Skin of body (tissue), 2 donors: Measurements from ENCODE around the gene CPNE7. TPM values are rescaled to one million over a fixed set of nuclear protein-coding genes. Genes with fewer than 3 reads are reported as not detected.

Source experiments
- DNase-seq: peaks from one replicate; lab custom pipeline; 2025; lab: John Stamatoyannopoulos, UW
- total RNA-seq: library from RNA; depleted of rRNA; stranded (reverse); fragments of >200 nt; gene quantifications from one replicate; pipeline ENCODE4 v1.2.3, GENCODE V29; 2014

CPNE7 gene
- total RNA-seq, 1 donor from 2014 or later = 0.89 TPM

DNA sequence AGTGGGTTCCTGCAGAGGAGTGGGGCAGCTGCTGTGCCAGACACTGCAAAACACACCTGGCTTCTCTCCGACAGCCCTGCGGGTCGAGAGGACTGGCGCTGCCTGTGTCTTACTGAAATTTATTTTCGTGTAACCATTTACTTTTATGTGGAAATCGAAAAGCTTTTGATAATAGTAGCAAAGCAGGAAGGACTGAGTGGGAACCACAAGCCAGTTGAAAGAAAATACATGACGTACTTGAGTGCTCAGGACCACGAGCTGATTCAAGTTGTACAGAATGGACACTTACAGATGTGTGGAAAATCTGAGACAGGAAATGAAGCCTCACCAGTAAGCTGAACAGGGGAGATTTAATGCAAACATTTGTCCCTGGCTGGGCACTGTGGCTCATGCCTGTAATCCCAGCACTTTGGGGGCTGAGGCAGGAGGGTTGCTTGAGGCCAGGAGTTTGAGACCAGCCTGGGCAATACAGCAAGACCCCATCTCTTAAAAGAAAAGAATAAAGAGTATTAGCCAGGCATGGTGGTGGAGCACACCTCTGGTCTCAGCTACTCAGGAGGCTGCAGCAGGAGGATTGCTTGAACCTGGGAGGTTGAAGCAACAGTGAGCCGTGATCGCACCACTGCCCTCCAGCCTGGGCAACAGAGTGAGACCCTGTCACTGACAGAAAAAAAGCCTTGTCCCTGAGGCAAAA, 26.4 kb upstream of the CPNE7 start:
- DNase-seq = no peak

- DNase-seq = no peak
Measured at GRCh38 chr16:89550421-89551007, 25.0 kb upstream of the CPNE7 start.

- no peak for DNase-seq
Measured at GRCh38 chr16:89552329-89552728, 23.2 kb upstream of the CPNE7 start.

DNA sequence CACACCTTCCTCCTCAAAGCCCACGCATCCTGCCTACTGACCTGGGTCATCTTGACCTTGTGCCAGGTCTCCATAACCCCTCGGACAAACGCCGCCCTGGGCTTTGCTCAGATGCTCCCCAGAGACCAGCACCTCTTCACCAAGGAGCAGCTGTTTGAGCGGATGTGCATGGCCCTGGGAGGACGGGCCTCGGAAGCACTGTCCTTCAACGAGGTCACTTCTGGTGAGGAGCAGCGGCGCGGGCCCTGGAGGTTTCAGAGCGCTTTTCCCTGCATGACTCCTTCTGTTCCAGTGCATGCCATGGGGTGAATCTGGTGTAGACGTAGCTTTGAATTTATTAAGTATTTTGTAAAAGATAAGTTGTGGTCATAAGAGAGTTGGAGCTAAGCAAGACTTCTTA, 22.6 kb upstream of the CPNE7 start:
- DNase-seq = no peak

DNA sequence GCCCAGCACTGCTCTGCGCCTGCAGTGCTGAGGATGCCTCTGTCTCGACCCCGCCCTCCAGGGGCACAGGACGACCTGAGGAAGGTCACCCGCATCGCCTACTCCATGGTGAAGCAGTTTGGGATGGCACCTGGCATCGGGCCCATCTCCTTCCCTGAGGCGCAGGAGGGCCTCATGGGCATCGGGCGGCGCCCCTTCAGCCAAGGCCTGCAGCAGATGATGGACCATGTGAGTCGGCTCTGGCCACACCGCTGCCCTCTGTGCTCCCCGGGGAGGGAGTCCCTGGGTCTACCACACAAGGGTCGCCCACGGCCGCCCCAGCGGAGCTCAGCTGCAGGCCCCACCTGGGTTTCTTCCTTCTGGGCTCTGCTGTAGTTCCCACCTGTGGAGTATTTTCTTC, 21.8 kb upstream of the CPNE7 start:
- DNase-seq = no peak

- DNase-seq = no peak
Measured at GRCh38 chr16:89554343-89554742, 21.2 kb upstream of the CPNE7 start.

GRCh38 chr16:89555265-89555664, 20.3 kb upstream of the CPNE7 start:
- DNase-seq = no peak

- DNase-seq = no peak
Measured at GRCh38 chr16:89555780-89556179, 19.8 kb upstream of the CPNE7 start.

DNA sequence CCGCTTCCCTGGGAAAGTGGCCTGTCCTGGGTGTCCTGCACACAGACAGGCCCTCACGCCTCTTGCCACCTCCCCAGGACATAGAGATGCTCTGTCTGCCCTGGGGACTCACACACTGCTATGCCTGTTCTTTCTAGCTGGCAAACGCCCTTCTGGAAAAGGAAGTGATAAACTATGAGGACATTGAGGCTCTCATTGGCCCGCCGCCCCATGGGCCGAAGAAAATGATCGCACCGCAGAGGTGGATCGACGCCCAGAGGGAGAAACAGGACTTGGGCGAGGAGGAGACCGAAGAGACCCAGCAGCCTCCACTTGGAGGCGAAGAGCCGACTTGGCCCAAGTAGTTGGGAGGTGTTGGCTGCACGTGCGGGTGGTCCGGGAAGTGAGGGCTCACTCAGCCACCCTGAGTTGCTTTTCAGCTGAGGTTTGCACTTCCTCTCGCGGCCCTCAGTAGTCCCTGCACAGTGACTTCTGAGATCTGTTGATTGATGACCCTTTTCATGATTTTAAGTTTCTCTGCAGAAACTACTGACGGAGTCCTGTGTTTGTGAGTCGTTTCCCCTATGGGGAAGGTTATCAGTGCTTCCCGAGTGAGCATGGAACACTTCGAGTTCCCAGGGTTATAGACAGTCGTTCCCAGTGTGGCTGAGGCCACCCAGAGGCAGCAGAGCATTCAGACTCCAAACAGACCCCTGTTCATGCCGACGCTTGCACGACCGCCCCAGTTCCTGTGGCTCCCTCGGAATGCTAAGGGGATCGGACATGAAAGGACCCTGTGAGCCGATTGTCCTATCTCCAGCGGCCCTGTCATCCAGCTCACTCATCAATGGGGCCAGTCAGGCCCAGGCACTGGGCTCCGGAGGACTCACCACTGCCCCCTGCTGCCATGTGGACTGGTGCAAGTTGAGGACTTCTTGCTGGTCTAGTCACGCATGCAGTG, 18.5 kb upstream of the CPNE7 start:
- DNase-seq = peak; percentile 47

DNA sequence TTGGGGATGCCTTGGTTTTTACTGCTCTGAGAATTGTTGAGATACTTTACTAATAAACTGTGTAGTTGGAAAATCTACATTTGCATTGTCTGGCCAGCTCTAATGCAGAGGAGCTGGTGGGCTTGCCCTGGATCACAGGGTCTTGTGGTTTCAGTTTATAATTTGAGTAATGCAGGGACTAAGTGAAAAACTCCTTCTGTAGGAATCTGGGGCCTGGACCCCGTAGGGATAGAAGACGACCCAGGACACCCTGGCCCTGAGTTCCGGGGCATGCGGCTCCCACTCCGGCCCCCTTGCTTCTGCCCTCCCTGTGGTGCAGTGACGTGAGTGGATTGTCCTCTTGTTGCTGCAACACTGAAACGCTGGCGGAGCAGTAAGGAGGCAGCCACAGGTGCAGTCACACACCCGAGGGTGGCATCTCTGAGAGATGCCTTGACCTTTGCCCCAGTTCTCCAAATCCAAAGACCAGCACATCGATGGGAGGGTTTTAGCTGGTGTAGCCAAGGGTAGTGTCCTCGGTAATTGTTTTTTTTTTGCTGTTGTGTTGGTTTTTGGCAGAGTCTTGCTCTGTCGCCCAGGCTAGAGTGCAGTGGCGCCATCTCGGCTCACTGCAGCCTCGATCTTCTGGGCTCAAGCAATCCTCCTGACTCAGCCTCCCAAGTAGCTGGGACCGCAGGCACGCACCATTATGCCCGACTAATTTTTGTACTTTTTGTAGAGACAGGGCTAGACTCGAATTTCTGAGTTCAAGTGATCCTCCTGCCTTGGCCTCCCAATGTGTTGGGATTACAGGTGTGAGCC, 17.7 kb upstream of the CPNE7 start:
- DNase-seq = no peak

- peak; percentile 94 for DNase-seq
Measured at GRCh38 chr16:89560378-89561141, 15.0 kb upstream of the CPNE7 start, which contains the start of gene RPL13. Gene RPL13, plus strand, starts transcription at chr16:89560682. Its CDS starts 278 bp downstream, at chr16:89560960.

DNA sequence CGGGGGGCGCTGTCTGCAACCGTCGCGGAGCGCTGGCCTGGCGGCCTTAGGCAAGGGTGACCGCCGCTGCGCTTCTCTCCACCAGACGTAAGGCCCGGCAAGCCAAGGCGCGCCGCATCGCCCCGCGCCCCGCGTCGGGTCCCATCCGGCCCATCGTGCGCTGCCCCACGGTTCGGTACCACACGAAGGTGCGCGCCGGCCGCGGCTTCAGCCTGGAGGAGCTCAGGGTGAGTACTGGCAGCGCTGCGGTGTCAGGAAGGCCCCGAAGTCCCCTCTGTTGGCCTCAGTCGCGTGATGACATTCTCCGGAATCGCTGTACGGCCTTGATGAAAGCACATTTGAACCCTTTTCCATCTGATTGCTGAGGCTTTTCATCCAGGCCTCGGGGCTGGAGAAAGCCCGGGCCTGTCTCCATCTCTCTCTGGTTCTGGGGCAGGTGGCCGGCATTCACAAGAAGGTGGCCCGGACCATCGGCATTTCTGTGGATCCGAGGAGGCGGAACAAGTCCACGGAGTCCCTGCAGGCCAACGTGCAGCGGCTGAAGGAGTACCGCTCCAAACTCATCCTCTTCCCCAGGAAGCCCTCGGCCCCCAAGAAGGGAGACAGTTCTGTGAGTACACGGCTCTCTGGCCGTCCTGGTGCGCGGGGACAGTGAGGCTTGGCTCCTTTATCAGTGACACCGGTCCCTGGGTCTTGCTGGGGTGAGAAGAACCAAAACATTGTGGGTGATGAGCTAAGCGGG, 14.2 kb upstream of the CPNE7 start:
- DNase-seq = no peak

DNA sequence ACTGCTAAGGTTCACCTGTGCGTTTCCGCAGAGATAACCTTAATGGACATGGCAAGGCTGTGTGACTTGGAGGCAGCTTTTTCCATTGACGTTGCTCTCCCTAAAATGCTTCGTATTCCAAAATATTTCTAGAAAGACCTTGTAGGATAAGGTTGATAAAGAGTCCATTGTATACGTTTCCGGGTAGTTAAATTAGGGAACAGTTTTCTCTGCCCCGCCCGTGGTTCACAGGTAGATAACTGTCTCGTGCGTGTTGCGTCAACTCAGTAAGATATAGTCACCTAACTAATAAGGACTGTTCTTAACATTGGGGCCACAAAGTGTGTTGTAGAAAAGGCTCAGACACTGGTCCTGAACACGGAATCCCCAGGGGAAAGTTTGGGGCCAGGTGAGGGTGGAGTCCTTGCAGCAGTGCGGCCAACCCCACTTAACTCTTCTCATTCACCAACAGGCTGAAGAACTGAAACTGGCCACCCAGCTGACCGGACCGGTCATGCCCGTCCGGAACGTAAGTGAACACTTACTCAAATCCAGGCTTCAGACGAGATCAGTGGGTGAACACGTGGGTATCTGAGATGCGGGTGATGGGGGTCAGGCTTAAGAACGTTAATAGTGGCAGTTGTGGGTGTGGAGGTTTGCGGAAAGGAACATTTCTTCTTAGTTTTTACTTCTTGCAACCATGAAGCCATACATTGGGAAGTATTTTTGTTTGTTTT, 13.5 kb upstream of the CPNE7 start:
- no peak for DNase-seq

DNA sequence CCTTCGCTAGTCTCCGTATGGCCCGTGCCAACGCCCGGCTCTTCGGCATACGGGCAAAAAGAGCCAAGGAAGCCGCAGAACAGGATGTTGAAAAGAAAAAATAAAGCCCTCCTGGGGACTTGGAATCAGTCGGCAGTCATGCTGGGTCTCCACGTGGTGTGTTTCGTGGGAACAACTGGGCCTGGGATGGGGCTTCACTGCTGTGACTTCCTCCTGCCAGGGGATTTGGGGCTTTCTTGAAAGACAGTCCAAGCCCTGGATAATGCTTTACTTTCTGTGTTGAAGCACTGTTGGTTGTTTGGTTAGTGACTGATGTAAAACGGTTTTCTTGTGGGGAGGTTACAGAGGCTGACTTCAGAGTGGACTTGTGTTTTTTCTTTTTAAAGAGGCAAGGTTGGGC, 12.6 kb upstream of the CPNE7 start:
- DNase-seq = no peak

DNA sequence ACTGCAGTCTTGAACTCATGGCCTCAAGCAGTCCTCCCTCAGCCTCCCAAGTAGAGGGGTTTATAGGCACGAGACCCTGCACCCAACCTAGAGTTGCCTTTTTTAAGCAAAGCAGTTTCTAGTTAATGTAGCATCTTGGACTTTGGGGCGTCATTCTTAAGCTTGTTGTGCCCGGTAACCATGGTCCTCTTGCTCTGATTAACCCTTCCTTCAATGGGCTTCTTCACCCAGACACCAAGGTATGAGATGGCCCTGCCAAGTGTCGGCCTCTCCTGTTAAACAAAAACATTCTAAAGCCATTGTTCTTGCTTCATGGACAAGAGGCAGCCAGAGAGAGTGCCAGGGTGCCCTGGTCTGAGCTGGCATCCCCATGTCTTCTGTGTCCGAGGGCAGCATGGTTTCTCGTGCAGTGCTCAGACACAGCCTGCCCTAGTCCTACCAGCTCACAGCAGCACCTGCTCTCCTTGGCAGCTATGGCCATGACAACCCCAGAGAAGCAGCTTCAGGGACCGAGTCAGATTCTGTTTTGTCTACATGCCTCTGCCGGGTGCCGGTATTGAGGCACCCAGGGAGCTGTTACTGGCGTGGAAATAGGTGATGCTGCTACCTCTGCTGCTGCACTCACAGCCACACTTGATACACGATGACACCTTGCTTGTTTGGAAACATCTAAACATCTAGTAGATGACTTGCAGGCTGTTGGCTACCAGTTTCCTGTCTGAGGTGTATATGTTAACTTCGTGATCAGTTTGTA, 11.7 kb upstream of the CPNE7 start:
- no peak for DNase-seq

GRCh38 chr16:89564476-89565255, 10.9 kb upstream of the CPNE7 start:
- DNase-seq = no peak

- no peak for DNase-seq
Measured at GRCh38 chr16:89565256-89565505, 10.4 kb upstream of the CPNE7 start.
